ENCODE measurements around the gene GPHA2.

The GPHA2 gene

DNA sequence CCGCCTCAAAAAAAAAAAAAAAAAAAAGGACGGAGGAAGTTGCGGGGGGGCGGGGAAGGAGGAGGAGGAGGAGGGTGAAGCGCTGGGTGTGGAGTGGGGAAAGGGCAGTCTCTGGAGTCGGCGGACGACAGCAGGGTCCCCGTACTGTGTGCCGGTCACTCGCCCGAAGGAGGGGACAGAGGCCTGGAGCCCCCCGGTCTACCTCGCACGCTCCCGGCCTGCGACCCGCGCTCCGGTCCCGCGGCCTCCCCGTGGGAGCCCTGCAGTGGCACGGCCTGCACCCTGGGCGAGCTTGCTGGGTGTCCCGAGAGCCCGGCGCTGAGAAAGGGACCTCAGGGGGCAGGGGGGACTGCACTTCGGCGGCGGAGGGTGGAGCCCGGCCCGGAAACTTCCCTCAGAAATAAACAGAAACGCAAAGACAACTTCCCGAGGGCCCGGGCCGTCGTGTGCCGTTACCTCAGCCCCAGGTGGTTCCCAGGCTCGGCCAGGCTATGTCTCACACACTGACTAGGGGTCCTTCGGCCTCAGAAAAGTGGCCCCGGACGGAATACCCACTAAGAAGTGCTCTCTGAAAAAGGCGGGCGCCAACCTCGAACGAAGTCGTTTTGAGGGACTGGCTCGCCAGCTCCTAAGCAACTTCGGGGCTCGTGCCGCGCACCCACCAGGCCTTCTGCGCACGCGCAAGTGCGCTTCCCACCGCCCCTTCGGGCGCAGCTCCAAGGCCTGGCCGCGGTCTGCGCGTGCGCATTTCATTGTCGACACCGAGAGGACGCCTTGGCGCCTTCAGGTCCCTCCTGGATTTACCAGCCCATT lies 35.9 kb upstream of the GPHA2 start, which contains the start of gene MAJIN:
TSS of gene MAJIN (minus strand) at position 688 of the 813 bp plus-strand sequence. CDS start 12,703 bp downstream, outside the sequence.
- no peaks in the 10 kb centered on the region for H3F3A ChIP-seq (ENCODE audit: insufficient read depth, low read length)
- no peaks in the 10 kb centered on the region for H3K9me3 ChIP-seq (replicated peaks; ENCODE audit: insufficient read depth, low read length)
- no peak within 1 kb of the TSS for H3K4me2 ChIP-seq (ENCODE audit: low read depth, low read length)
- no peak within 1 kb of the TSS for H3K9ac ChIP-seq (ENCODE audit: low read length)
- H3K36me3 ChIP-seq (replicated peaks; ENCODE audit: insufficient read depth, low read length): no peaks in the 10 kb centered on the region
- TF ChIP-seq EZH2 (optimal IDR thresholded peaks at IDR 0.05; ENCODE audit: low read depth, low read length): no peak
- TF ChIP-seq, protein P1, sequence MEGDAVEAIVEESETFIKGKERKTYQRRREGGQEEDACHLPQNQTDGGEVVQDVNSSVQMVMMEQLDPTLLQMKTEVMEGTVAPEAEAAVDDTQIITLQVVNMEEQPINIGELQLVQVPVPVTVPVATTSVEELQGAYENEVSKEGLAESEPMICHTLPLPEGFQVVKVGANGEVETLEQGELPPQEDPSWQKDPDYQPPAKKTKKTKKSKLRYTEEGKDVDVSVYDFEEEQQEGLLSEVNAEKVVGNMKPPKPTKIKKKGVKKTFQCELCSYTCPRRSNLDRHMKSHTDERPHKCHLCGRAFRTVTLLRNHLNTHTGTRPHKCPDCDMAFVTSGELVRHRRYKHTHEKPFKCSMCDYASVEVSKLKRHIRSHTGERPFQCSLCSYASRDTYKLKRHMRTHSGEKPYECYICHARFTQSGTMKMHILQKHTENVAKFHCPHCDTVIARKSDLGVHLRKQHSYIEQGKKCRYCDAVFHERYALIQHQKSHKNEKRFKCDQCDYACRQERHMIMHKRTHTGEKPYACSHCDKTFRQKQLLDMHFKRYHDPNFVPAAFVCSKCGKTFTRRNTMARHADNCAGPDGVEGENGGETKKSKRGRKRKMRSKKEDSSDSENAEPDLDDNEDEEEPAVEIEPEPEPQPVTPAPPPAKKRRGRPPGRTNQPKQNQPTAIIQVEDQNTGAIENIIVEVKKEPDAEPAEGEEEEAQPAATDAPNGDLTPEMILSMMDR (IDR thresholded peaks at IDR 0.05; ENCODE audit: low read length): no peak
- no peak for TF ChIP-seq EZH2phosphoT487 (IDR thresholded peaks at IDR 0.05; ENCODE audit: low read length)
- no peaks in the 10 kb centered on the region for H4K20me1 ChIP-seq (ENCODE audit: insufficient read depth, low read length)
- no peak within 1 kb of the TSS for H3K27ac ChIP-seq (ENCODE audit: low read length)
- H3K9me2 ChIP-seq (replicated peaks; ENCODE audit: insufficient read depth, low read length): no peaks in the 10 kb centered on the region
- no peaks in the 10 kb centered on the region for H3K4me1 ChIP-seq (ENCODE audit: low read length)
- H2AFZ ChIP-seq (ENCODE audit: low read length): no peak within 1 kb of the TSS
- H3K4me3 ChIP-seq (ENCODE audit: low read length): no peak within 1 kb of the TSS
- DNase-seq: no peak
- no peaks in the 10 kb centered on the region for H3K27me3 ChIP-seq (replicated peaks; ENCODE audit: insufficient read depth, low read length)
- no peaks in the 10 kb centered on the region for H3K79me2 ChIP-seq (ENCODE audit: low read length)

DNA sequence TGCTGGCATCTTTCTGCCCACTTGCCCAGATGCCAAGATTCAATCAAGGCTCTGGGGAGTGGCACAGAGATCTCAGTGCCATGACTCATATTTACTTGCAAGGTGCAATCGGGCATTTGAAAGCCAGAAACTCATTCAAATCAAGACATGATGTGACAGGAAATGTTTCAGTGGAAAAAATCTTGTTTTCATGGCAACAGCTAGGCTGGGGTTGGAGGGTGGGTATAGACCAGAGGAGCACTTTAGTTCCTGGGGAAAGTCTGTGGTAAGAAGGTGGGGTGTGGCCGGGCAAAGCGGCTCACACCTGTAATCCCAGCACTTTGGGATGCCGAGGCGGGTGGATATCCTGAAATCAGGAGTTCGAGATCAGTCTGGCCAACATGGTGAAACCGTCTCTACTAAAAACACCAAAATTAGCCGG lies 35.0 kb upstream of the GPHA2 start:
- Histone ChIP-seq H3K4me2 (ENCODE audit: low read depth, low read length) (no peak overlapping the region), H3K79me2 (ENCODE audit: low read length) (no peaks in the 10 kb centered on the region), H3K9me3 (replicated peaks; ENCODE audit: insufficient read depth, low read length) (no peaks in the 10 kb centered on the region), H3K36me3 (replicated peaks; ENCODE audit: insufficient read depth, low read length) (no peaks in the 10 kb centered on the region), H3K27ac (ENCODE audit: low read length) (no peak overlapping the region), H4K20me1 (ENCODE audit: insufficient read depth, low read length) (no peaks in the 10 kb centered on the region), H3K4me3 (ENCODE audit: low read length) (no peak overlapping the region), H3K4me1 (ENCODE audit: low read length) (no peaks in the 10 kb centered on the region), H2AFZ (ENCODE audit: low read length) (no peak overlapping the region), H3F3A (ENCODE audit: insufficient read depth, low read length) (no peaks in the 10 kb centered on the region), H3K9ac (ENCODE audit: low read length) (no peak overlapping the region), H3K9me2 (replicated peaks; ENCODE audit: insufficient read depth, low read length) (no peaks in the 10 kb centered on the region), H3K27me3 (replicated peaks; ENCODE audit: insufficient read depth, low read length) (no peaks in the 10 kb centered on the region)
- no peak for DNase-seq
- TF ChIP-seq EZH2 (optimal IDR thresholded peaks at IDR 0.05; ENCODE audit: low read depth, low read length) (no peak), EZH2phosphoT487 (IDR thresholded peaks at IDR 0.05; ENCODE audit: low read length) (no peak)
- TF ChIP-seq, protein P1 (IDR thresholded peaks at IDR 0.05; ENCODE audit: low read length): no peak

DNA sequence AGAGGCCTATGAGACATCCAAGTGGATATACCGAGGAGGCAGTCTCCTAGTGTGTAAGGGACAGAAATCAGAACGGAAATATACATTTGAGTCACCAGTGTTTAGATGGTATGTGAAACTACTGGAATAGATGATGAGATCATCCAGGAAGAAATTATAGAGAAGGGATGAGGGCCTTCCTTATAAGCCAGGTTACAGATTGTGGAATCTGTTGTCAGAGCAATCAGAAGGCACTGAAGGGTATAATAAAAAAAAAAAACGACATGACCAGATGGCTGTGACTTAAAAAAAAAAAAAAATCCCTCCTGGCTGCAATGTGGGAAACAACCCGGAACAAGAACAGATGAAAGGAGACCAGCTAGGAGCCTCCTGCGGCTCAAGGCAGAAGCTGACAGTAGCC lies 33.5 kb upstream of the GPHA2 start:
- H4K20me1 ChIP-seq (ENCODE audit: insufficient read depth, low read length): no peaks in the 10 kb centered on the region

More for the DNA sequence above, 33.5 kb upstream of the GPHA2 start:
- Histone ChIP-seq H3K27ac (ENCODE audit: low read length) (no peak overlapping the region), H3K4me1 (ENCODE audit: low read length) (no peaks in the 10 kb centered on the region), H3K9me3 (replicated peaks; ENCODE audit: insufficient read depth, low read length) (no peaks in the 10 kb centered on the region), H3K4me3 (ENCODE audit: low read length) (no peak overlapping the region), H3K27me3 (replicated peaks; ENCODE audit: insufficient read depth, low read length) (no peaks in the 10 kb centered on the region), H2AFZ (ENCODE audit: low read length) (no peak overlapping the region), H3K79me2 (ENCODE audit: low read length) (no peaks in the 10 kb centered on the region), H3K9me2 (replicated peaks; ENCODE audit: insufficient read depth, low read length) (no peaks in the 10 kb centered on the region), H3K36me3 (replicated peaks; ENCODE audit: insufficient read depth, low read length) (no peaks in the 10 kb centered on the region), H3F3A (ENCODE audit: insufficient read depth, low read length) (no peaks in the 10 kb centered on the region), H3K4me2 (ENCODE audit: low read depth, low read length) (no peak overlapping the region), H3K9ac (ENCODE audit: low read length) (no peak overlapping the region)
- TF ChIP-seq, protein P1 (IDR thresholded peaks at IDR 0.05; ENCODE audit: low read length): no peak
- TF ChIP-seq EZH2phosphoT487 (IDR thresholded peaks at IDR 0.05; ENCODE audit: low read length) (no peak), EZH2 (optimal IDR thresholded peaks at IDR 0.05; ENCODE audit: low read depth, low read length) (no peak)
- no peak for DNase-seq
